ENCODE results near the gene BCL3. TPM values are rescaled to one million over a fixed set of nuclear protein-coding genes. Genes with fewer than 3 reads are reported as not detected.

The BCL3 gene
- total and polyA plus RNA-seq, 10 of the 15 experiments (the other 5 are each of a cell fraction or from before 2014, with no cell fraction given) = 0.55 to 22.7 (median 3.6) TPM

GRCh38 chr19:44747739-44748425, 626 bp upstream of the BCL3 start:
- H3K36me3 ChIP-seq (ENCODE audit: control insufficient read depth in 2 of 2, insufficient read depth in 2 of 2, low read length in 1 of 2) = no peaks in the 10 kb centered on the region; a peak in 2 of 4 replicates
- DNase-seq (ENCODE audit: low read depth, low spot score) = no peak
- peaks cover 36% of the 10 kb centered on the region for H3K79me2 ChIP-seq (ENCODE audit: control insufficient read depth, insufficient read depth, low read length)
- no peak for FAIRE-seq
- peak overlapping the region; percentile 92 for H3K27ac ChIP-seq (ENCODE audit: control insufficient read depth, insufficient read depth)
- TSS peak; percentile 63 for BruUV-seq (replicated peaks)
- ChIA-PET CTCF (no interaction called here), POLR2A (no interaction called here), RAD21 (ENCODE audit: unreplicated experiment) (no interaction called here), SMC1A (ENCODE audit: uncharacterized antibody, unreplicated experiment) (no interaction called here)
- no peaks in the 10 kb centered on the region for H3K27me3 ChIP-seq (replicated peaks in 1 of 2; ENCODE audit: control insufficient read depth in 2 of 2, insufficient read depth in 2 of 2, low read length in 1 of 2)
- intact Hi-C loops (cut with micrococcal nuclease; ENCODE audit: unreplicated experiment) (loop anchor here (1.0 kb wide), 1 partner anchor 11 kb away; no protein-coding TSS in a partner anchor), in situ Hi-C loops (cut with MboI) (no loop called here)
- WGBS (ENCODE audit: insufficient coverage, insufficient replicate concordance, low lambda C conversion rate, missing lambda C conversion rate) = under 1% methylated on average over 20 of the region's 26 CpGs
- no peaks in the 10 kb centered on the region for H3K9me3 ChIP-seq (replicated peaks; ENCODE audit: control insufficient read depth, insufficient read depth, low read length)
- no peaks in the 10 kb centered on the region for H4K20me1 ChIP-seq (ENCODE audit: control insufficient read depth, insufficient read depth)
- peak overlapping the region; percentile 77 for H2AFZ ChIP-seq (ENCODE audit: control insufficient read depth, low read depth, low read length)
- H3K4me3 ChIP-seq = peak overlapping the region; percentile 98
- H3K4me1 ChIP-seq (ENCODE audit: control insufficient read depth, insufficient read depth, low read length) = peaks cover 33% of the 10 kb centered on the region
- H3K4me2 ChIP-seq (ENCODE audit: control insufficient read depth, insufficient read depth) = peak overlapping the region; percentile 79
- peak overlapping the region; percentile 73 for H3K9ac ChIP-seq (ENCODE audit: control insufficient read depth, insufficient read depth, low read length)
- ATAC-seq = peak; percentile 9
- TF ChIP-seq EZH2 (IDR thresholded peaks at IDR 0.05; ENCODE audit: borderline replicate concordance, control insufficient read depth, low read depth, low read length) = no peak
- no peak for TF ChIP-seq RFX5 (IDR thresholded peaks at IDR 0.05; ENCODE audit: low read depth, low read length)
- TF ChIP-seq SP1 (IDR thresholded peaks at IDR 0.05; ENCODE audit: low read depth, low read length) = no peak
- TF ChIP-seq, protein P1, sequence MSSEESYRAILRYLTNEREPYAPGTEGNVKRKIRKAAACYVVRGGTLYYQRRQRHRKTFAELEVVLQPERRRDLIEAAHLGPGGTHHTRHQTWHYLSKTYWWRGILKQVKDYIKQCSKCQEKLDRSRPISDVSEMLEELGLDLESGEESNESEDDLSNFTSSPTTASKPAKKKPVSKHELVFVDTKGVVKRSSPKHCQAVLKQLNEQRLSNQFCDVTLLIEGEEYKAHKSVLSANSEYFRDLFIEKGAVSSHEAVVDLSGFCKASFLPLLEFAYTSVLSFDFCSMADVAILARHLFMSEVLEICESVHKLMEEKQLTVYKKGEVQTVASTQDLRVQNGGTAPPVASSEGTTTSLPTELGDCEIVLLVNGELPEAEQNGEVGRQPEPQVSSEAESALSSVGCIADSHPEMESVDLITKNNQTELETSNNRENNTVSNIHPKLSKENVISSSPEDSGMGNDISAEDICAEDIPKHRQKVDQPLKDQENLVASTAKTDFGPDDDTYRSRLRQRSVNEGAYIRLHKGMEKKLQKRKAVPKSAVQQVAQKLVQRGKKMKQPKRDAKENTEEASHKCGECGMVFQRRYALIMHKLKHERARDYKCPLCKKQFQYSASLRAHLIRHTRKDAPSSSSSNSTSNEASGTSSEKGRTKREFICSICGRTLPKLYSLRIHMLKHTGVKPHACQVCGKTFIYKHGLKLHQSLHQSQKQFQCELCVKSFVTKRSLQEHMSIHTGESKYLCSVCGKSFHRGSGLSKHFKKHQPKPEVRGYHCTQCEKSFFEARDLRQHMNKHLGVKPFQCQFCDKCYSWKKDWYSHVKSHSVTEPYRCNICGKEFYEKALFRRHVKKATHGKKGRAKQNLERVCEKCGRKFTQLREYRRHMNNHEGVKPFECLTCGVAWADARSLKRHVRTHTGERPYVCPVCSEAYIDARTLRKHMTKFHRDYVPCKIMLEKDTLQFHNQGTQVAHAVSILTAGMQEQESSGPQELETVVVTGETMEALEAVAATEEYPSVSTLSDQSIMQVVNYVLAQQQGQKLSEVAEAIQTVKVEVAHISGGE (CRISPR knock-in tag; IDR thresholded peaks at IDR 0.05) = no peak
- no peak for TF ChIP-seq CHD1 (IDR thresholded peaks at IDR 0.05; ENCODE audit: low read depth, low read length)
- TF ChIP-seq IKZF2 (IDR thresholded peaks at IDR 0.05) = peak; percentile 52 to 69; a peak in 2 of 4 replicates
- TF ChIP-seq POLR2A (IDR thresholded peaks at IDR 0.05; ENCODE audit: low read depth, low read length) = 0 out of 2 replicates have a peak, but pooled peaks have one; percentile 26
- peak; percentile 66; the same call in 1 of the 2 replicates for TF ChIP-seq MLLT1 (IDR thresholded peaks at IDR 0.05)
- TF ChIP-seq HDAC6 (IDR thresholded peaks at IDR 0.05; ENCODE audit: unreplicated experiment) = no peak
- TF ChIP-seq RB1 (IDR thresholded peaks at IDR 0.05; ENCODE audit: borderline replicate concordance) = no peak
- TF ChIP-seq, protein P2, sequence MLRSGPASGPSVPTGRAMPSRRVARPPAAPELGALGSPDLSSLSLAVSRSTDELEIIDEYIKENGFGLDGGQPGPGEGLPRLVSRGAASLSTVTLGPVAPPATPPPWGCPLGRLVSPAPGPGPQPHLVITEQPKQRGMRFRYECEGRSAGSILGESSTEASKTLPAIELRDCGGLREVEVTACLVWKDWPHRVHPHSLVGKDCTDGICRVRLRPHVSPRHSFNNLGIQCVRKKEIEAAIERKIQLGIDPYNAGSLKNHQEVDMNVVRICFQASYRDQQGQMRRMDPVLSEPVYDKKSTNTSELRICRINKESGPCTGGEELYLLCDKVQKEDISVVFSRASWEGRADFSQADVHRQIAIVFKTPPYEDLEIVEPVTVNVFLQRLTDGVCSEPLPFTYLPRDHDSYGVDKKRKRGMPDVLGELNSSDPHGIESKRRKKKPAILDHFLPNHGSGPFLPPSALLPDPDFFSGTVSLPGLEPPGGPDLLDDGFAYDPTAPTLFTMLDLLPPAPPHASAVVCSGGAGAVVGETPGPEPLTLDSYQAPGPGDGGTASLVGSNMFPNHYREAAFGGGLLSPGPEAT (IDR thresholded peaks at IDR 0.05; ENCODE audit: low read depth) = 0 out of 2 replicates have a peak, but pooled peaks have one; percentile 11
- TF ChIP-seq ELK1 (IDR thresholded peaks at IDR 0.05; ENCODE audit: low read depth, low read length) = no peak
- no peak for TF ChIP-seq YBX1 (IDR thresholded peaks at IDR 0.05)
- TF ChIP-seq MTA3 (IDR thresholded peaks at IDR 0.05; ENCODE audit: borderline replicate concordance, low read length) = no peak
